ENCODE data around the gene TAF11.
"Not testable (repeated sequence)": the region's sequence is repeated elsewhere in the genome, so short reads cannot be mapped to it uniquely, and the experiment has no call there.

Gene TAF11

GRCh38 chr6:34909320-34909883 is 21.6 kb upstream of the TAF11 start:
- intact Hi-C loops (cut with DNase I) = no loop called here

GRCh38 chr6:34908194-34908593 is 20.4 kb upstream of the TAF11 start:
- no peak for DNase-seq
- intact Hi-C loops (cut with DNase I) = no loop called here

More at GRCh38 chr6:34909320-34909883, 21.6 kb upstream of the TAF11 start:
- no peak for DNase-seq

GRCh38 chr6:34906826-34907225 is 19.0 kb upstream of the TAF11 start:
- intact Hi-C loops (cut with DNase I) = no loop called here
- DNase-seq = no peak

GRCh38 chr6:34904990-34905613 is 17.3 kb upstream of the TAF11 start:
- intact Hi-C loops (cut with DNase I) = no loop called here

GRCh38 chr6:34901930-34902329 is 14.1 kb upstream of the TAF11 start:
- DNase-seq = no peak
- intact Hi-C loops (cut with DNase I) = no loop called here

More at GRCh38 chr6:34904990-34905613, 17.3 kb upstream of the TAF11 start:
- DNase-seq = no peak

- intact Hi-C loops (cut with DNase I) = no loop called here
- no peak for DNase-seq
Observed at GRCh38 chr6:34900321-34901031, 12.6 kb upstream of the TAF11 start.

- intact Hi-C loops (cut with DNase I); DNase-seq: not testable (repeated sequence)
Observed at GRCh38 chr6:34899748-34900147, 11.9 kb upstream of the TAF11 start.

GRCh38 chr6:34897716-34898115 is 9.9 kb upstream of the TAF11 start:
- DNase-seq = no peak
- intact Hi-C loops (cut with DNase I) = no loop called here

- DNase-seq = no peak
- intact Hi-C loops (cut with DNase I) = no loop called here
Observed at GRCh38 chr6:34897130-34897529, 9.3 kb upstream of the TAF11 start.

- DNase-seq = no peak
- intact Hi-C loops (cut with DNase I) = no loop called here
Observed at GRCh38 chr6:34894693-34895092, 6.9 kb upstream of the TAF11 start.

GRCh38 chr6:34891296-34891695 is 3.5 kb upstream of the TAF11 start:
- DNase-seq = no peak
- intact Hi-C loops (cut with DNase I) = no loop called here

GRCh38 chr6:34890533-34890925 is 2.7 kb upstream of the TAF11 start:
- DNase-seq = no peak
- intact Hi-C loops (cut with DNase I) = no loop called here

GRCh38 chr6:34888874-34889555 is 1.2 kb upstream of the TAF11 start, which contains the start of gene ANKS1A:
ANKS1A (plus strand) TSS chr6:34889255; CDS start chr6:34889403, 148 bp downstream.
- peak; percentile 74 to 96 (median 92) for DNase-seq
- intact Hi-C loops (cut with DNase I) = loop anchor here (10.0 kb wide), 2 partner anchors 94 to 134 kb away; partner anchors contain the start of genes BLTP3A and SNRPC

- intact Hi-C loops (cut with DNase I) = loop anchor here (10.0 kb wide), 2 partner anchors 94 to 134 kb away; partner anchors contain the start of genes BLTP3A and SNRPC
- DNase-seq = no peak
Observed at GRCh38 chr6:34888514-34888856, 643 bp upstream of the TAF11 start.

- intact Hi-C loops (cut with DNase I) = loop anchor here (10.0 kb wide), 2 partner anchors 91 to 131 kb away; partner anchors contain the start of genes BLTP3A and SNRPC
- DNase-seq = not testable (repeated sequence)
Observed at GRCh38 chr6:34885837-34886236, 2.0 kb downstream of the TAF11 start.

GRCh38 chr6:34884996-34885395 is 2.8 kb downstream of the TAF11 start:
- DNase-seq = no peak
- intact Hi-C loops (cut with DNase I) = loop anchor here (10.0 kb wide), 2 partner anchors 90 to 130 kb away; partner anchors contain the start of genes BLTP3A and SNRPC

- intact Hi-C loops (cut with DNase I) = loop anchor here (10.0 kb wide), 2 partner anchors 89 to 129 kb away; partner anchors contain the start of genes BLTP3A and SNRPC
Observed at GRCh38 chr6:34884073-34884472, 3.8 kb downstream of the TAF11 start.

GRCh38 chr6:34877869-34878485 is 9.9 kb downstream of the TAF11 start:
- no peak for DNase-seq
- intact Hi-C loops (cut with DNase I) = no loop called here

More at GRCh38 chr6:34884073-34884472, 3.8 kb downstream of the TAF11 start:
- DNase-seq = not testable (repeated sequence)

- intact Hi-C loops (cut with DNase I) = no loop called here
- no peak for DNase-seq
Observed at GRCh38 chr6:34877259-34877658, 10.6 kb downstream of the TAF11 start.

Measured in head of caudate nucleus (tissue), 42 donors.